ENCODE data around the gene SLC4A7.
"Not testable (repeated sequence)": the region's sequence is repeated elsewhere in the genome, so short reads cannot be mapped to it uniquely, and the experiment has no call there.

The SLC4A7 gene

GRCh38 chr3:27425896-27426565, 58.2 kb downstream of the SLC4A7 start:
- TF ChIP-seq CTCF (IDR thresholded peaks at IDR 0.05; ENCODE audit: low read depth, low read length, missing control alignments) = no peak
- in situ Hi-C loops (cut with HindIII; ENCODE audit: low sequenced_read_pairs) = no loop called here
- no peak for DNase-seq (ENCODE audit: low read depth)
- no peak overlapping the region for H3K4me3 ChIP-seq (ENCODE audit: low read depth, low read length)

GRCh38 chr3:27424812-27425521, 59.2 kb downstream of the SLC4A7 start:
- H3K4me3 ChIP-seq (ENCODE audit: low read depth, low read length); DNase-seq (ENCODE audit: low read depth); in situ Hi-C loops (cut with HindIII; ENCODE audit: low sequenced_read_pairs): not testable (repeated sequence)

GRCh38 chr3:27423463-27423862, 60.7 kb downstream of the SLC4A7 start:
- no peak overlapping the region for H3K4me3 ChIP-seq (ENCODE audit: low read depth, low read length)
- in situ Hi-C loops (cut with HindIII; ENCODE audit: low sequenced_read_pairs) = no loop called here
- no peak for TF ChIP-seq CTCF (IDR thresholded peaks at IDR 0.05; ENCODE audit: low read depth, low read length, missing control alignments)
- peak; percentile 6 for DNase-seq (ENCODE audit: low read depth)

GRCh38 chr3:27422617-27423016, 61.6 kb downstream of the SLC4A7 start:
- no peak for TF ChIP-seq CTCF (IDR thresholded peaks at IDR 0.05; ENCODE audit: low read depth, low read length, missing control alignments)
- H3K4me3 ChIP-seq (ENCODE audit: low read depth, low read length) = no peak overlapping the region
- in situ Hi-C loops (cut with HindIII; ENCODE audit: low sequenced_read_pairs) = no loop called here

GRCh38 chr3:27415202-27415601, 69.0 kb downstream of the SLC4A7 start:
- no peak overlapping the region for H3K4me3 ChIP-seq (ENCODE audit: low read depth, low read length)
- TF ChIP-seq CTCF (IDR thresholded peaks at IDR 0.05; ENCODE audit: low read depth, low read length, missing control alignments) = no peak
- no peak for DNase-seq (ENCODE audit: low read depth)
- in situ Hi-C loops (cut with HindIII; ENCODE audit: low sequenced_read_pairs) = no loop called here

More at GRCh38 chr3:27422617-27423016, 61.6 kb downstream of the SLC4A7 start:
- no peak for DNase-seq (ENCODE audit: low read depth)

GRCh38 chr3:27392950-27393679, 91.1 kb downstream of the SLC4A7 start:
- H3K4me3 ChIP-seq (ENCODE audit: low read depth, low read length) = no peak overlapping the region
- in situ Hi-C loops (cut with HindIII; ENCODE audit: low sequenced_read_pairs) = no loop called here
- no peak for DNase-seq (ENCODE audit: low read depth)
- no peak for TF ChIP-seq CTCF (IDR thresholded peaks at IDR 0.05; ENCODE audit: low read depth, low read length, missing control alignments)

- H3K4me3 ChIP-seq (ENCODE audit: low read depth, low read length); in situ Hi-C loops (cut with HindIII; ENCODE audit: low sequenced_read_pairs); DNase-seq (ENCODE audit: low read depth): not testable (repeated sequence)
These were observed 91.8 kb downstream of the SLC4A7 start for GRCh38 chr3:27392414-27392813.

All from astrocyte of the cerebellum (primary cell).